WTC11 (cell line): ENCODE measurements around the gene HOATZ. TPM values are rescaled to one million over a fixed set of nuclear protein-coding genes. Genes with fewer than 3 reads are reported as not detected.

ENCODE experiments used
- ATAC-seq: fragments of 200-7000 bp; cut with Tn5 transposase; 2 replicates; pipeline ENCODE4 v1.10.0; 2021; ENCODE audit warnings: mild to moderate bottlenecking, moderate library complexity
- CTCF ChIA-PET: fragments of 300-600 bp; sonication (Branson Sonifier 250); formaldehyde crosslinking; loops from one replicate; lab custom pipeline; 2021; ENCODE audit warnings: antibody characterized with exemption; lab: Charles Lee
- POLR2A ChIA-PET: fragments of 350-600 bp; sonication (Branson Sonifier 250); formaldehyde crosslinking; loops from one replicate; lab custom pipeline; 2021; ENCODE audit warnings: antibody characterized with exemption; lab: Charles Lee
- DNase-seq: peaks from one replicate; pipeline ENCODE4 v3.0.0; 2021; ENCODE audit warnings: low spot score
- H3K27ac Mint-ChIP-seq: 2 replicates; pipeline ENCODE4 v1.8.0; 2021; ENCODE audit warnings: mixed read lengths
- H3K27me3 Mint-ChIP-seq: 2 replicates; pipeline ENCODE4 v1.8.0; 2021; ENCODE audit warnings: low read depth, mild to moderate bottlenecking, moderate library complexity, mixed read lengths
- H3K36me3 Mint-ChIP-seq: 2 replicates; pipeline ENCODE4 v1.8.0; 2021; ENCODE audit warnings: mixed read lengths
- H3K4me1 Mint-ChIP-seq: 2 replicates; pipeline ENCODE4 v1.8.0; 2022; ENCODE audit warnings: mixed read lengths
- H3K4me3 Mint-ChIP-seq: 2 replicates; pipeline ENCODE4 v1.8.0; 2021; ENCODE audit warnings: mild to moderate bottlenecking, moderate library complexity, mixed read lengths
- H3K9me3 Mint-ChIP-seq: 2 replicates; pipeline ENCODE4 v1.8.0; 2021; ENCODE audit warnings: mixed read lengths
- CREB1 ChIP-seq: sonication (generic); formaldehyde crosslinking; IDR thresholded peaks from 2 replicates; pipeline ENCODE4 v1.8.0; 2023; ENCODE audit warnings: mild to moderate bottlenecking, missing genetic modification reagents
- CREM ChIP-seq: sonication (generic); formaldehyde crosslinking; IDR thresholded peaks from 2 replicates; pipeline ENCODE4 v1.8.1; 2022; ENCODE audit warnings: mild to moderate bottlenecking, missing genetic modification reagents, moderate library complexity
- JUN ChIP-seq: sonication (generic); formaldehyde crosslinking; IDR thresholded peaks from 2 replicates; pipeline ENCODE4 v1.8.0; 2023; ENCODE audit warnings: mild to moderate bottlenecking, missing genetic modification reagents
- MXD4 ChIP-seq: fragments of 250-450 bp; sonication (Bioruptor Pico); IDR thresholded peaks from 2 replicates; pipeline ENCODE4 v1.8.0; 2021; ENCODE audit warnings: mild to moderate bottlenecking, moderate library complexity, borderline replicate concordance
- NR3C1 ChIP-seq: sonication (generic); formaldehyde crosslinking; conservative IDR thresholded peaks from 2 replicates; pipeline ENCODE4 v1.8.1; 2023; ENCODE audit warnings: low read depth, mild to moderate bottlenecking, missing genetic modification reagents
- OVOL2 ChIP-seq: fragments of 250-450 bp; sonication (Bioruptor Pico); IDR thresholded peaks from 2 replicates; pipeline ENCODE4 v1.9.0; 2021; ENCODE audit warnings: mild to moderate bottlenecking, borderline replicate concordance
- SMAD3 ChIP-seq: sonication (generic); formaldehyde crosslinking; IDR thresholded peaks from 2 replicates; pipeline ENCODE4 v1.8.0; 2022; ENCODE audit warnings: missing genetic modification reagents, mild to moderate bottlenecking, borderline replicate concordance
- SMAD4 ChIP-seq: sonication (generic); formaldehyde crosslinking; IDR thresholded peaks from 2 replicates; pipeline ENCODE4 v1.8.0; 2022; ENCODE audit warnings: mild to moderate bottlenecking, missing genetic modification reagents
- SP1 ChIP-seq: sonication (generic); formaldehyde crosslinking; conservative IDR thresholded peaks from 2 replicates; pipeline ENCODE4 v1.8.1; 2022; ENCODE audit warnings: missing genetic modification reagents
- ZNF138 ChIP-seq: sonication (generic); formaldehyde crosslinking; conservative IDR thresholded peaks from 2 replicates; pipeline ENCODE4 v1.8.1; 2022; ENCODE audit warnings: mild to moderate bottlenecking, moderate library complexity, missing genetic modification reagents
- ZNF416 ChIP-seq: fragments of 250-450 bp; sonication (Bioruptor Pico); IDR thresholded peaks from 2 replicates; pipeline ENCODE4 v1.9.0; 2021; ENCODE audit warnings: mild to moderate bottlenecking, inconsistent platforms
- total RNA-seq: library from RNA; stranded (reverse); gene quantifications from 3 replicates; pipeline ENCODE4 v1.2.3, GENCODE V29; 2021
- TF ChIP-seq, protein P1 (sequence below): sonication (generic); formaldehyde crosslinking; IDR thresholded peaks from 2 replicates; pipeline ENCODE4 v1.8.0; 2022; ENCODE audit warnings: mild to moderate bottlenecking, missing genetic modification reagents
- TF ChIP-seq, protein P2 (sequence below): sonication (generic); formaldehyde crosslinking; IDR thresholded peaks from 2 replicates; pipeline ENCODE4 v1.8.1; 2023; ENCODE audit warnings: mild to moderate bottlenecking, missing genetic modification reagents
- TF ChIP-seq, protein P3 (sequence below): sonication (generic); formaldehyde crosslinking; IDR thresholded peaks from 2 replicates; pipeline ENCODE4 v1.8.0; 2023; ENCODE audit warnings: missing genetic modification reagents, mild to moderate bottlenecking, borderline replicate concordance
- TF ChIP-seq, protein P4 (sequence below): sonication (generic); formaldehyde crosslinking; IDR thresholded peaks from 2 replicates; pipeline ENCODE4 v1.8.1; 2023; ENCODE audit warnings: mild to moderate bottlenecking, missing genetic modification reagents, moderate library complexity
- TF ChIP-seq, protein P5 (sequence below): fragments of 250-450 bp; sonication (Bioruptor Pico); IDR thresholded peaks from 2 replicates; pipeline ENCODE4 v2.1.2; 2022; ENCODE audit warnings: mild to moderate bottlenecking, moderate library complexity
- TF ChIP-seq, protein P6 (sequence below): sonication (generic); formaldehyde crosslinking; IDR thresholded peaks from 2 replicates; pipeline ENCODE4 v1.8.1; 2023; ENCODE audit warnings: mild to moderate bottlenecking, missing genetic modification reagents, borderline replicate concordance
- TF ChIP-seq, protein P7 (sequence below): fragments of 250-450 bp; sonication (Bioruptor Pico); conservative IDR thresholded peaks from 2 replicates; pipeline ENCODE4 v1.9.0; 2021; ENCODE audit warnings: mild to moderate bottlenecking

The HOATZ gene
- total RNA-seq, 1 experiment from 2014 or later: not detected

DNA sequence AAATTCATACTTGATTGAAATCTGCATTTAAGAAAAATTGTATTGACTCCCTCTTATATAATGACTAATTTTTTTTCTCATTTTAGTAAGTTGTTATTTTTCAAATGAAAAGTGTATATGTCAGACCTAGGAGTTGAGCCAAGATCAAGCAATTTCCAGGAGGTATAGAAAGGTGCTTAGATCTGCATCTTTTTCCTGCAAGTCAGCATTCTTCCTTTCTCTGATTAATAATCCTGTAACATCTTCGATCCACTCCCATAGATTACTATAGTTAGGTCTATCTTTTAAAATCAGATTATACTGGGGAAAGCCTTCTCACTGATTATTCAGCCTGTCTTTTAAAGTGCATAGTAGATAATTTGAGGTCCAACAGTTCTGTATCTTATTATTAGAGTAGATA, 12.7 kb downstream of the HOATZ start:
- CTCF ChIA-PET: no interaction called here
- ATAC-seq: no peak
- Mint-ChIP-seq H3K36me3 (no peaks in the 10 kb centered on the region), H3K4me1 (peaks cover 5% of the 10 kb centered on the region), H3K27me3 (no peaks in the 10 kb centered on the region; the same call in 1 of the 2 replicates)
- TF ChIP-seq, protein P1, sequence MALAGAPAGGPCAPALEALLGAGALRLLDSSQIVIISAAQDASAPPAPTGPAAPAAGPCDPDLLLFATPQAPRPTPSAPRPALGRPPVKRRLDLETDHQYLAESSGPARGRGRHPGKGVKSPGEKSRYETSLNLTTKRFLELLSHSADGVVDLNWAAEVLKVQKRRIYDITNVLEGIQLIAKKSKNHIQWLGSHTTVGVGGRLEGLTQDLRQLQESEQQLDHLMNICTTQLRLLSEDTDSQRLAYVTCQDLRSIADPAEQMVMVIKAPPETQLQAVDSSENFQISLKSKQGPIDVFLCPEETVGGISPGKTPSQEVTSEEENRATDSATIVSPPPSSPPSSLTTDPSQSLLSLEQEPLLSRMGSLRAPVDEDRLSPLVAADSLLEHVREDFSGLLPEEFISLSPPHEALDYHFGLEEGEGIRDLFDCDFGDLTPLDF (CRISPR knock-in tag): no peak
- TF ChIP-seq, protein P2, sequence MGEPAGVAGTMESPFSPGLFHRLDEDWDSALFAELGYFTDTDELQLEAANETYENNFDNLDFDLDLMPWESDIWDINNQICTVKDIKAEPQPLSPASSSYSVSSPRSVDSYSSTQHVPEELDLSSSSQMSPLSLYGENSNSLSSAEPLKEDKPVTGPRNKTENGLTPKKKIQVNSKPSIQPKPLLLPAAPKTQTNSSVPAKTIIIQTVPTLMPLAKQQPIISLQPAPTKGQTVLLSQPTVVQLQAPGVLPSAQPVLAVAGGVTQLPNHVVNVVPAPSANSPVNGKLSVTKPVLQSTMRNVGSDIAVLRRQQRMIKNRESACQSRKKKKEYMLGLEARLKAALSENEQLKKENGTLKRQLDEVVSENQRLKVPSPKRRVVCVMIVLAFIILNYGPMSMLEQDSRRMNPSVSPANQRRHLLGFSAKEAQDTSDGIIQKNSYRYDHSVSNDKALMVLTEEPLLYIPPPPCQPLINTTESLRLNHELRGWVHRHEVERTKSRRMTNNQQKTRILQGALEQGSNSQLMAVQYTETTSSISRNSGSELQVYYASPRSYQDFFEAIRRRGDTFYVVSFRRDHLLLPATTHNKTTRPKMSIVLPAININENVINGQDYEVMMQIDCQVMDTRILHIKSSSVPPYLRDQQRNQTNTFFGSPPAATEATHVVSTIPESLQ: no peak
- TF ChIP-seq OVOL2 (CRISPR knock-in tag) (no peak), CREB1 (no peak), JUN (no peak), ZNF138 (CRISPR knock-in tag) (no peak), SP1 (CRISPR knock-in tag) (no peak), CREM (CRISPR knock-in tag) (no peak), NR3C1 (CRISPR knock-in tag) (no peak), ZNF416 (CRISPR knock-in tag) (no peak), MXD4 (CRISPR knock-in tag) (no peak), SMAD3 (no peak), SMAD4 (CRISPR knock-in tag) (no peak)
- TF ChIP-seq, protein P3, sequence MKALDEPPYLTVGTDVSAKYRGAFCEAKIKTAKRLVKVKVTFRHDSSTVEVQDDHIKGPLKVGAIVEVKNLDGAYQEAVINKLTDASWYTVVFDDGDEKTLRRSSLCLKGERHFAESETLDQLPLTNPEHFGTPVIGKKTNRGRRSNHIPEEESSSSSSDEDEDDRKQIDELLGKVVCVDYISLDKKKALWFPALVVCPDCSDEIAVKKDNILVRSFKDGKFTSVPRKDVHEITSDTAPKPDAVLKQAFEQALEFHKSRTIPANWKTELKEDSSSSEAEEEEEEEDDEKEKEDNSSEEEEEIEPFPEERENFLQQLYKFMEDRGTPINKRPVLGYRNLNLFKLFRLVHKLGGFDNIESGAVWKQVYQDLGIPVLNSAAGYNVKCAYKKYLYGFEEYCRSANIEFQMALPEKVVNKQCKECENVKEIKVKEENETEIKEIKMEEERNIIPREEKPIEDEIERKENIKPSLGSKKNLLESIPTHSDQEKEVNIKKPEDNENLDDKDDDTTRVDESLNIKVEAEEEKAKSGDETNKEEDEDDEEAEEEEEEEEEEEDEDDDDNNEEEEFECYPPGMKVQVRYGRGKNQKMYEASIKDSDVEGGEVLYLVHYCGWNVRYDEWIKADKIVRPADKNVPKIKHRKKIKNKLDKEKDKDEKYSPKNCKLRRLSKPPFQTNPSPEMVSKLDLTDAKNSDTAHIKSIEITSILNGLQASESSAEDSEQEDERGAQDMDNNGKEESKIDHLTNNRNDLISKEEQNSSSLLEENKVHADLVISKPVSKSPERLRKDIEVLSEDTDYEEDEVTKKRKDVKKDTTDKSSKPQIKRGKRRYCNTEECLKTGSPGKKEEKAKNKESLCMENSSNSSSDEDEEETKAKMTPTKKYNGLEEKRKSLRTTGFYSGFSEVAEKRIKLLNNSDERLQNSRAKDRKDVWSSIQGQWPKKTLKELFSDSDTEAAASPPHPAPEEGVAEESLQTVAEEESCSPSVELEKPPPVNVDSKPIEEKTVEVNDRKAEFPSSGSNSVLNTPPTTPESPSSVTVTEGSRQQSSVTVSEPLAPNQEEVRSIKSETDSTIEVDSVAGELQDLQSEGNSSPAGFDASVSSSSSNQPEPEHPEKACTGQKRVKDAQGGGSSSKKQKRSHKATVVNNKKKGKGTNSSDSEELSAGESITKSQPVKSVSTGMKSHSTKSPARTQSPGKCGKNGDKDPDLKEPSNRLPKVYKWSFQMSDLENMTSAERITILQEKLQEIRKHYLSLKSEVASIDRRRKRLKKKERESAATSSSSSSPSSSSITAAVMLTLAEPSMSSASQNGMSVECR (CRISPR knock-in tag): no peak
- TF ChIP-seq, protein P4, sequence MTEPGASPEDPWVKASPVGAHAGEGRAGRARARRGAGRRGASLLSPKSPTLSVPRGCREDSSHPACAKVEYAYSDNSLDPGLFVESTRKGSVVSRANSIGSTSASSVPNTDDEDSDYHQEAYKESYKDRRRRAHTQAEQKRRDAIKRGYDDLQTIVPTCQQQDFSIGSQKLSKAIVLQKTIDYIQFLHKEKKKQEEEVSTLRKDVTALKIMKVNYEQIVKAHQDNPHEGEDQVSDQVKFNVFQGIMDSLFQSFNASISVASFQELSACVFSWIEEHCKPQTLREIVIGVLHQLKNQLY (CRISPR knock-in tag): no peak
- TF ChIP-seq, protein P5, sequence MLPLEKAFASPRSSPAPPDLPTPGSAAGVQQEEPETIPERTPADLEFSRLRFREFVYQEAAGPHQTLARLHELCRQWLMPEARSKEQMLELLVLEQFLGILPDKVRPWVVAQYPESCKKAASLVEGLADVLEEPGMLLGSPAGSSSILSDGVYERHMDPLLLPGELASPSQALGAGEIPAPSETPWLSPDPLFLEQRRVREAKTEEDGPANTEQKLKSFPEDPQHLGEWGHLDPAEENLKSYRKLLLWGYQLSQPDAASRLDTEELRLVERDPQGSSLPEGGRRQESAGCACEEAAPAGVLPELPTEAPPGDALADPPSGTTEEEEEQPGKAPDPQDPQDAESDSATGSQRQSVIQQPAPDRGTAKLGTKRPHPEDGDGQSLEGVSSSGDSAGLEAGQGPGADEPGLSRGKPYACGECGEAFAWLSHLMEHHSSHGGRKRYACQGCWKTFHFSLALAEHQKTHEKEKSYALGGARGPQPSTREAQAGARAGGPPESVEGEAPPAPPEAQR (CRISPR knock-in tag): no peak
- TF ChIP-seq, protein P6, sequence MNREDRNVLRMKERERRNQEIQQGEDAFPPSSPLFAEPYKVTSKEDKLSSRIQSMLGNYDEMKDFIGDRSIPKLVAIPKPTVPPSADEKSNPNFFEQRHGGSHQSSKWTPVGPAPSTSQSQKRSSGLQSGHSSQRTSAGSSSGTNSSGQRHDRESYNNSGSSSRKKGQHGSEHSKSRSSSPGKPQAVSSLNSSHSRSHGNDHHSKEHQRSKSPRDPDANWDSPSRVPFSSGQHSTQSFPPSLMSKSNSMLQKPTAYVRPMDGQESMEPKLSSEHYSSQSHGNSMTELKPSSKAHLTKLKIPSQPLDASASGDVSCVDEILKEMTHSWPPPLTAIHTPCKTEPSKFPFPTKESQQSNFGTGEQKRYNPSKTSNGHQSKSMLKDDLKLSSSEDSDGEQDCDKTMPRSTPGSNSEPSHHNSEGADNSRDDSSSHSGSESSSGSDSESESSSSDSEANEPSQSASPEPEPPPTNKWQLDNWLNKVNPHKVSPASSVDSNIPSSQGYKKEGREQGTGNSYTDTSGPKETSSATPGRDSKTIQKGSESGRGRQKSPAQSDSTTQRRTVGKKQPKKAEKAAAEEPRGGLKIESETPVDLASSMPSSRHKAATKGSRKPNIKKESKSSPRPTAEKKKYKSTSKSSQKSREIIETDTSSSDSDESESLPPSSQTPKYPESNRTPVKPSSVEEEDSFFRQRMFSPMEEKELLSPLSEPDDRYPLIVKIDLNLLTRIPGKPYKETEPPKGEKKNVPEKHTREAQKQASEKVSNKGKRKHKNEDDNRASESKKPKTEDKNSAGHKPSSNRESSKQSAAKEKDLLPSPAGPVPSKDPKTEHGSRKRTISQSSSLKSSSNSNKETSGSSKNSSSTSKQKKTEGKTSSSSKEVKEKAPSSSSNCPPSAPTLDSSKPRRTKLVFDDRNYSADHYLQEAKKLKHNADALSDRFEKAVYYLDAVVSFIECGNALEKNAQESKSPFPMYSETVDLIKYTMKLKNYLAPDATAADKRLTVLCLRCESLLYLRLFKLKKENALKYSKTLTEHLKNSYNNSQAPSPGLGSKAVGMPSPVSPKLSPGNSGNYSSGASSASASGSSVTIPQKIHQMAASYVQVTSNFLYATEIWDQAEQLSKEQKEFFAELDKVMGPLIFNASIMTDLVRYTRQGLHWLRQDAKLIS (CRISPR knock-in tag): no peak
- TF ChIP-seq, protein P7, sequence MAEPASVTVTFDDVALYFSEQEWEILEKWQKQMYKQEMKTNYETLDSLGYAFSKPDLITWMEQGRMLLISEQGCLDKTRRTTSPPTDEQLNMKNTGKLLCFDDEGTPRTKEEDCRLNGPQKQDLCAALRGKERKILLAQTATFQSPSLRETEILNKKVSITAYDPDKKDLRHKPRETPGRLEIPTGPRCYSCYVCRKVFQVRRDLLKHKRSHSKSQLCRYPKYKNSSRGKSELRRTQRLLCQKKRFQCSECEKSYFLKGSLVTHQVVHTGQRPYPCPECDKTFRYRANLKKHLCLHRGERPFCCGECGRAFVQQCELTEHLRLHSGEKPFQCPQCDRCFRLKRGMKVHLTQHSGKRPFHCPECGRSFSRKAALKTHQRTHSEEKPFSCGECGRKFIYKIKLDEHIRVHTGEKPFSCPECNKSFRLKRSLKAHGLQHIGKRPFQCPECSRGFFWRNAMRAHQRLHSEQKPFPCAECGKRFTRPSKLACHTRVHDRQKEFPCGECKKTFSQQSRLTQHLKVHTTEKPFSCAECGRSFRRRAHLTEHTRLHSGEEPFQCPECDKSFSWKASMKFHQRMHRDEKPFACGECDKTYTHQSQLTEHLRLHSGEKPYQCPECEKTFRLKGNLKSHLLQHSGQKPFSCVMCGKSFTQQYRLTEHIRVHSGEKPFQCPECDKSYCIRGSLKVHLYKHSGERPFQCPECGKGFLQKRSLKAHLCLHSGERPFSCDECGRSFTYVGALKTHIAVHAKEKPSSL: no peak
- TF ChIP-seq, all 79 proteins: peak for 0
- Mint-ChIP-seq H3K9me3 (no peaks in the 10 kb centered on the region), H3K27ac (no peak overlapping the region), H3K4me3 (no peak overlapping the region)
- POLR2A ChIA-PET: no interaction called here
- DNase-seq: no peak
